Measurements from ENCODE around the gene ARHGAP24. TPM values are rescaled to one million over a fixed set of nuclear protein-coding genes. Genes with fewer than 3 reads are reported as not detected.

ARHGAP24 gene
- total and polyA plus RNA-seq, 2 of the 13 experiments (the other 11 are each of a cell fraction or from before 2014, with no cell fraction given), result 0.07 to 0.55 TPM

DNA sequence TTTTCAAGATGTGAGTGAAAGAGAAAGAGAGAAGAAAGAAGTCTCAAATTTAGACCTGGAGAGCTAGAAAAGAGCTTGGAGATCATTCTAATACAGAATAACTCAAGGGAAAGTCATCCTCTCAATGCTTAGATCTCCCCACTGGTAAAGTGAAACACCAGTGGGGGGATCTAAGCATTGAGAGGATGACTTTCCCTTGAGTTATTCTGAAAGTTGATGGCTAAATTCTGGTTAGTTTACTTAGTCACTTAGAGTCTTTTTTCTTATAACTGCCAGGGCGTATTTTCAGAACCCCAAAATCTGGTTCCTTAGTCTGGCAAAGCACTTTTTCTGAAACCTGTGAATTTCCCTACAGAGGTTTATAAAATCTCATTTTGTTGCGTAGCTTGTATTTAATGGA lies 198.6 kb downstream of the ARHGAP24 start:
- H3K27me3 ChIP-seq (ENCODE audit: control insufficient read depth in 1 of 2, insufficient read depth in 2 of 2, low read length in 2 of 2), result no peaks in the 10 kb centered on the region
- H3K4me1 ChIP-seq (ENCODE audit: insufficient read depth, low read length), result no peaks in the 10 kb centered on the region
- H3K27ac ChIP-seq (ENCODE audit: extremely low read length, insufficient read depth, low read length), result no peak overlapping the region
- no peak overlapping the region for H2AFZ ChIP-seq (ENCODE audit: low read length)
- 41% methylated on average over 2 of the region's 2 CpGs for WGBS (ENCODE audit: low lambda C conversion rate)
- in situ Hi-C loops (cut with HindIII; ENCODE audit: extremely low pct_ligation_motif_present, low pct_unique_long_range_greater_than_20kb), result no loop called here
- no peak for FAIRE-seq
- ChIA-PET POLR2A (no interaction called here), CTCF (ENCODE audit: low intra/inter-chr PET ratio, low total read pairs) (no interaction called here)
- no peaks in the 10 kb centered on the region for H3K36me3 ChIP-seq (replicated peaks in 1 of 2; ENCODE audit: control insufficient read depth in 1 of 2, insufficient read depth in 2 of 2, low read length in 2 of 2)
- no peak for ATAC-seq
- H3K4me2 ChIP-seq (ENCODE audit: low read depth, low read length), result no peak overlapping the region
- BruUV-seq (replicated peaks), result no TSS peak
- no peaks in the 10 kb centered on the region for H3K79me2 ChIP-seq (ENCODE audit: insufficient read depth, low read length)
- no peak overlapping the region for H3K4me3 ChIP-seq (replicated peaks in 1 of 3; ENCODE audit: insufficient read depth in 1 of 3, low read depth in 2 of 3, low read length in 3 of 3)
- no peaks in the 10 kb centered on the region for H3K9me3 ChIP-seq (ENCODE audit: low read length)
- DNase-seq (ENCODE audit: low spot score), result no peak
- intact Hi-C loops (cut with micrococcal nuclease; ENCODE audit: unreplicated experiment), result no loop called here
- no peak overlapping the region for H3K9ac ChIP-seq (ENCODE audit: insufficient read depth, low read depth, low read length)
- no peaks in the 10 kb centered on the region for H4K20me1 ChIP-seq (ENCODE audit: insufficient read depth, low read length)
- TF ChIP-seq SMARCC2 (IDR thresholded peaks at IDR 0.05) (no peak), ZNF670 (CRISPR knock-in tag; IDR thresholded peaks at IDR 0.05; ENCODE audit: borderline replicate concordance) (no peak), SP2 (CRISPR knock-in tag; IDR thresholded peaks at IDR 0.05) (no peak), ZNF558 (CRISPR knock-in tag; IDR thresholded peaks at IDR 0.05; ENCODE audit: borderline replicate concordance) (no peak), ZBTB3 (CRISPR knock-in tag; IDR thresholded peaks at IDR 0.05; ENCODE audit: borderline replicate concordance, low read depth) (no peak), ZNF501 (CRISPR knock-in tag; IDR thresholded peaks at IDR 0.05) (no peak), SALL2 (CRISPR knock-in tag; IDR thresholded peaks at IDR 0.05) (no peak), ZFP62 (CRISPR knock-in tag; IDR thresholded peaks at IDR 0.05) (no peak), PATZ1 (CRISPR knock-in tag; IDR thresholded peaks at IDR 0.05) (no peak), PBX2 (CRISPR knock-in tag; IDR thresholded peaks at IDR 0.05) (no peak), AGO1 (IDR thresholded peaks at IDR 0.05; ENCODE audit: low read depth, low read length, poor library complexity, severe bottlenecking) (no peak), HOXA5 (CRISPR knock-in tag; IDR thresholded peaks at IDR 0.05) (no peak), MAFF (IDR thresholded peaks at IDR 0.05; ENCODE audit: low read depth, low read length) (no peak), MATR3 (CRISPR knock-in tag; IDR thresholded peaks at IDR 0.05) (no peak)
- TF ChIP-seq, protein P1, sequence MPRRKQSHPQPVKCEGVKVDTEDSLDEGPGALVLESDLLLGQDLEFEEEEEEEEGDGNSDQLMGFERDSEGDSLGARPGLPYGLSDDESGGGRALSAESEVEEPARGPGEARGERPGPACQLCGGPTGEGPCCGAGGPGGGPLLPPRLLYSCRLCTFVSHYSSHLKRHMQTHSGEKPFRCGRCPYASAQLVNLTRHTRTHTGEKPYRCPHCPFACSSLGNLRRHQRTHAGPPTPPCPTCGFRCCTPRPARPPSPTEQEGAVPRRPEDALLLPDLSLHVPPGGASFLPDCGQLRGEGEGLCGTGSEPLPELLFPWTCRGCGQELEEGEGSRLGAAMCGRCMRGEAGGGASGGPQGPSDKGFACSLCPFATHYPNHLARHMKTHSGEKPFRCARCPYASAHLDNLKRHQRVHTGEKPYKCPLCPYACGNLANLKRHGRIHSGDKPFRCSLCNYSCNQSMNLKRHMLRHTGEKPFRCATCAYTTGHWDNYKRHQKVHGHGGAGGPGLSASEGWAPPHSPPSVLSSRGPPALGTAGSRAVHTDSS (CRISPR knock-in tag; conservative IDR thresholded peaks at IDR 0.05), result no peak
- TF ChIP-seq, protein P2, sequence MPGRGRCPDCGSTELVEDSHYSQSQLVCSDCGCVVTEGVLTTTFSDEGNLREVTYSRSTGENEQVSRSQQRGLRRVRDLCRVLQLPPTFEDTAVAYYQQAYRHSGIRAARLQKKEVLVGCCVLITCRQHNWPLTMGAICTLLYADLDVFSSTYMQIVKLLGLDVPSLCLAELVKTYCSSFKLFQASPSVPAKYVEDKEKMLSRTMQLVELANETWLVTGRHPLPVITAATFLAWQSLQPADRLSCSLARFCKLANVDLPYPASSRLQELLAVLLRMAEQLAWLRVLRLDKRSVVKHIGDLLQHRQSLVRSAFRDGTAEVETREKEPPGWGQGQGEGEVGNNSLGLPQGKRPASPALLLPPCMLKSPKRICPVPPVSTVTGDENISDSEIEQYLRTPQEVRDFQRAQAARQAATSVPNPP (CRISPR knock-in tag; IDR thresholded peaks at IDR 0.05), result no peak
- TF ChIP-seq, protein P3, sequence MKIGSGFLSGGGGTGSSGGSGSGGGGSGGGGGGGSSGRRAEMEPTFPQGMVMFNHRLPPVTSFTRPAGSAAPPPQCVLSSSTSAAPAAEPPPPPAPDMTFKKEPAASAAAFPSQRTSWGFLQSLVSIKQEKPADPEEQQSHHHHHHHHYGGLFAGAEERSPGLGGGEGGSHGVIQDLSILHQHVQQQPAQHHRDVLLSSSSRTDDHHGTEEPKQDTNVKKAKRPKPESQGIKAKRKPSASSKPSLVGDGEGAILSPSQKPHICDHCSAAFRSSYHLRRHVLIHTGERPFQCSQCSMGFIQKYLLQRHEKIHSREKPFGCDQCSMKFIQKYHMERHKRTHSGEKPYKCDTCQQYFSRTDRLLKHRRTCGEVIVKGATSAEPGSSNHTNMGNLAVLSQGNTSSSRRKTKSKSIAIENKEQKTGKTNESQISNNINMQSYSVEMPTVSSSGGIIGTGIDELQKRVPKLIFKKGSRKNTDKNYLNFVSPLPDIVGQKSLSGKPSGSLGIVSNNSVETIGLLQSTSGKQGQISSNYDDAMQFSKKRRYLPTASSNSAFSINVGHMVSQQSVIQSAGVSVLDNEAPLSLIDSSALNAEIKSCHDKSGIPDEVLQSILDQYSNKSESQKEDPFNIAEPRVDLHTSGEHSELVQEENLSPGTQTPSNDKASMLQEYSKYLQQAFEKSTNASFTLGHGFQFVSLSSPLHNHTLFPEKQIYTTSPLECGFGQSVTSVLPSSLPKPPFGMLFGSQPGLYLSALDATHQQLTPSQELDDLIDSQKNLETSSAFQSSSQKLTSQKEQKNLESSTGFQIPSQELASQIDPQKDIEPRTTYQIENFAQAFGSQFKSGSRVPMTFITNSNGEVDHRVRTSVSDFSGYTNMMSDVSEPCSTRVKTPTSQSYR (CRISPR knock-in tag; IDR thresholded peaks at IDR 0.05; ENCODE audit: borderline replicate concordance), result no peak

All from HepG2 (cell line).